K562 (cell line): ENCODE data around the gene ARHGEF12. TPM values are rescaled to one million over a fixed set of nuclear protein-coding genes. Genes with fewer than 3 reads are reported as not detected.
A peak's percentile ranks its signal among the peaks of the same experiment; 100 is the strongest.

ENCODE experiments used
- CEBPB ChIP-seq: fragments of 450-650 bp; IDR thresholded peaks from 2 replicates; pipeline ENCODE4 v1.6.1; 2016; ENCODE audit warnings: missing genetic modification characterization, missing compliant biosample characterization
- CEBPG ChIP-seq, 3 experiments: fragments of 200-800 bp in 1 of 3; sonication (Bioruptor generic) in 1 of 3; sonication (generic) in 1 of 3; formaldehyde crosslinking in 1 of 3; IDR thresholded peaks in 2 of 3; conservative IDR thresholded peaks in 1 of 3; 2 replicates each; pipeline versions ENCODE4 v1.6.1 to v1.8.0; 2016 to 2022; ENCODE audit warnings: missing compliant biosample characterization in 2 of 3, missing genetic modification characterization in 2 of 3, mild to moderate bottlenecking in 1 of 3, missing genetic modification reagents in 1 of 3
- FOS ChIP-seq: IDR thresholded peaks from 3 replicates; pipeline ENCODE4 v1.6.1; 2011; ENCODE audit not compliant: insufficient read length; ENCODE audit errors: extremely low read depth
- HDAC6 ChIP-seq: IDR thresholded peaks from 2 replicates; pipeline ENCODE4 v1.6.1; 2012; ENCODE audit warnings: low read depth, mild to moderate bottlenecking, control low read depth, inconsistent platforms, low read length, moderate library complexity
- HNRNPLL ChIP-seq: fragments of 200-400 bp; formaldehyde crosslinking; IDR thresholded peaks from 2 replicates; pipeline ENCODE4 v1.6.1; 2017; ENCODE audit warnings: low read length, low read depth, mild to moderate bottlenecking; ENCODE audit not compliant: poor library complexity, severe bottlenecking
- MYNN ChIP-seq, 2 experiments: sonication (generic); formaldehyde crosslinking in 1 of 2; IDR thresholded peaks; 2 replicates each; pipeline versions ENCODE4 v1.5.0 to v1.6.1; 2016 to 2020; ENCODE audit warnings: antibody characterized with exemption in 1 of 2, missing genetic modification reagents in 1 of 2
- NCOA6 ChIP-seq: fragments of 450-650 bp; IDR thresholded peaks from 2 replicates; pipeline ENCODE4 v1.6.1; 2017; ENCODE audit warnings: mild to moderate bottlenecking
- NFE2 ChIP-seq: IDR thresholded peaks from 2 replicates; pipeline ENCODE4 v1.6.1; 2014; ENCODE audit warnings: antibody characterized with exemption, low read depth
- PRPF4 ChIP-seq: fragments of 200-400 bp; formaldehyde crosslinking; IDR thresholded peaks from one replicate; pipeline ENCODE4 v1.6.1; 2017; ENCODE audit warnings: low read length, low read depth, mild to moderate bottlenecking; ENCODE audit not compliant: insufficient read depth, poor library complexity, severe bottlenecking
- PTRF ChIP-seq: fragments of 450-650 bp; IDR thresholded peaks from 2 replicates; pipeline ENCODE4 v1.6.1; 2016; ENCODE audit warnings: mild to moderate bottlenecking, missing genetic modification characterization, missing compliant biosample characterization
- RERE ChIP-seq: sonication (generic); formaldehyde crosslinking; IDR thresholded peaks from 2 replicates; pipeline ENCODE4 v1.8.0; 2023; ENCODE audit warnings: missing genetic modification reagents, mild to moderate bottlenecking, borderline replicate concordance
- ZBTB26 ChIP-seq: fragments of 450-650 bp; formaldehyde crosslinking; IDR thresholded peaks from 2 replicates; pipeline ENCODE4 v1.4.0; 2022; ENCODE audit warnings: missing genetic modification characterization
- ZFP30 ChIP-seq: fragments of 250-450 bp; sonication (Bioruptor Pico); IDR thresholded peaks from 2 replicates; pipeline ENCODE4 v1.8.0; 2022; ENCODE audit warnings: moderate library complexity, mild to moderate bottlenecking, inconsistent platforms, borderline replicate concordance
- ZNF347 ChIP-seq: fragments of 450-650 bp; formaldehyde crosslinking; IDR thresholded peaks from 2 replicates; pipeline ENCODE4 v1.4.0; 2020; ENCODE audit warnings: low read depth, mild to moderate bottlenecking, moderate library complexity
- ZNF57 ChIP-seq: fragments of 450-650 bp; formaldehyde crosslinking; IDR thresholded peaks from 2 replicates; pipeline ENCODE4 v1.4.0; 2020; ENCODE audit warnings: mild to moderate bottlenecking, moderate library complexity
- polyA plus RNA-seq, 8 experiments: library from polyadenylated mRNA; depleted of rRNA in 4 of 8; stranded (reverse) in 5 of 8; unstranded in 3 of 8; fragments of >200 nt; fragmentation: Nextera tagmentation in 2 of 8; fragmentation: Illumina TruSeq in 1 of 8; extraction: Ambion mirVana in 2 of 8; extraction: Trizol in 1 of 8; gene quantifications; 2 replicates each; pipeline versions ENCODE4 v1.2.1 to v1.2.3, GENCODE V29; 2011 to 2014; ENCODE audit warnings: inconsistent platforms in 1 of 8, missing spikeins in 1 of 8
- total RNA-seq, 7 experiments: library from RNA; depleted of rRNA in 6 of 7; stranded (reverse); fragments of >200 nt in 6 of 7; fragmentation: Illumina TruSeq in 2 of 7; extraction: Trizol in 2 of 7; gene quantifications; 2 replicates each; pipeline versions ENCODE4 v1.2.1 to v1.2.3, GENCODE V29; 2011 to 2021; ENCODE audit warnings: low replicate concordance in 1 of 7
- TF ChIP-seq, protein P1 (sequence below): fragments of 450-650 bp; conservative IDR thresholded peaks from 2 replicates; pipeline ENCODE4 v1.6.1; 2016; ENCODE audit warnings: missing genetic modification characterization, low read depth, mild to moderate bottlenecking, control low read depth, missing compliant biosample characterization
- TF ChIP-seq, protein P2 (sequence below): fragments of 250-450 bp; sonication (Bioruptor Pico); IDR thresholded peaks from 2 replicates; pipeline ENCODE4 v1.6.1; 2021; ENCODE audit warnings: mild to moderate bottlenecking

ARHGEF12 gene
- total and polyA plus RNA-seq, 9 of the 15 experiments (the other 6 are each of a cell fraction or from before 2014, with no cell fraction given): 3.5 to 51.7 (median 29.5) TPM

- TF ChIP-seq HNRNPLL (no peak), ZNF57 (CRISPR knock-in tag) (no peak), NCOA6 (no peak), ZNF347 (no peak), HDAC6 (no peak), NFE2 (no peak), PTRF (tag) (no peak), CEBPB (tag) (peak; percentile 71), ZFP30 (CRISPR knock-in tag) (no peak), MYNN (IDR thresholded peaks at IDR 0.05) (0 out of 2 replicates have a peak, but pooled peaks have one; percentile 58), MYNN (CRISPR knock-in tag; IDR thresholded peaks at IDR 0.05) (no peak), RERE (CRISPR knock-in tag) (no peak), CEBPG (CRISPR knock-in tag; IDR thresholded peaks at IDR 0.05) (no peak), CEBPG (tag; conservative IDR thresholded peaks at IDR 0.05 in 1 of 2, IDR thresholded peaks at IDR 0.05 in 1 of 2) (peak; percentile 32 to 61; a peak in 3 of 4 replicates), PRPF4 (no peak), ZBTB26 (CRISPR knock-in tag) (no peak), FOS (no peak)
- TF ChIP-seq, protein P1, sequence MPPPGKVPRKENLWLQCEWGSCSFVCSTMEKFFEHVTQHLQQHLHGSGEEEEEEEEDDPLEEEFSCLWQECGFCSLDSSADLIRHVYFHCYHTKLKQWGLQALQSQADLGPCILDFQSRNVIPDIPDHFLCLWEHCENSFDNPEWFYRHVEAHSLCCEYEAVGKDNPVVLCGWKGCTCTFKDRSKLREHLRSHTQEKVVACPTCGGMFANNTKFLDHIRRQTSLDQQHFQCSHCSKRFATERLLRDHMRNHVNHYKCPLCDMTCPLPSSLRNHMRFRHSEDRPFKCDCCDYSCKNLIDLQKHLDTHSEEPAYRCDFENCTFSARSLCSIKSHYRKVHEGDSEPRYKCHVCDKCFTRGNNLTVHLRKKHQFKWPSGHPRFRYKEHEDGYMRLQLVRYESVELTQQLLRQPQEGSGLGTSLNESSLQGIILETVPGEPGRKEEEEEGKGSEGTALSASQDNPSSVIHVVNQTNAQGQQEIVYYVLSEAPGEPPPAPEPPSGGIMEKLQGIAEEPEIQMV (tag): 0 out of 2 replicates have a peak, but pooled peaks have one; percentile 35
- TF ChIP-seq, protein P2, sequence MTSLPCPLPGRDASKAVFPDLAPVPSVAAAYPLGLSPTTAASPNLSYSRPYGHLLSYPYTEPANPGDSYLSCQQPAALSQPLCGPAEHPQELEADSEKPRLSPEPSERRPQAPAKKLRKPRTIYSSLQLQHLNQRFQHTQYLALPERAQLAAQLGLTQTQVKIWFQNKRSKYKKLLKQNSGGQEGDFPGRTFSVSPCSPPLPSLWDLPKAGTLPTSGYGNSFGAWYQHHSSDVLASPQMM (CRISPR knock-in tag): no peak
Observed at GRCh38 chr11:120334894-120335462, 1.2 kb upstream of the ARHGEF12 start (continued).
